ENCODE measurements around the gene SUGT1.
"Not testable (repeated sequence)": the region's sequence is repeated elsewhere in the genome, so short reads cannot be mapped to it uniquely, and the experiment has no call there.

SUGT1 gene

DNA sequence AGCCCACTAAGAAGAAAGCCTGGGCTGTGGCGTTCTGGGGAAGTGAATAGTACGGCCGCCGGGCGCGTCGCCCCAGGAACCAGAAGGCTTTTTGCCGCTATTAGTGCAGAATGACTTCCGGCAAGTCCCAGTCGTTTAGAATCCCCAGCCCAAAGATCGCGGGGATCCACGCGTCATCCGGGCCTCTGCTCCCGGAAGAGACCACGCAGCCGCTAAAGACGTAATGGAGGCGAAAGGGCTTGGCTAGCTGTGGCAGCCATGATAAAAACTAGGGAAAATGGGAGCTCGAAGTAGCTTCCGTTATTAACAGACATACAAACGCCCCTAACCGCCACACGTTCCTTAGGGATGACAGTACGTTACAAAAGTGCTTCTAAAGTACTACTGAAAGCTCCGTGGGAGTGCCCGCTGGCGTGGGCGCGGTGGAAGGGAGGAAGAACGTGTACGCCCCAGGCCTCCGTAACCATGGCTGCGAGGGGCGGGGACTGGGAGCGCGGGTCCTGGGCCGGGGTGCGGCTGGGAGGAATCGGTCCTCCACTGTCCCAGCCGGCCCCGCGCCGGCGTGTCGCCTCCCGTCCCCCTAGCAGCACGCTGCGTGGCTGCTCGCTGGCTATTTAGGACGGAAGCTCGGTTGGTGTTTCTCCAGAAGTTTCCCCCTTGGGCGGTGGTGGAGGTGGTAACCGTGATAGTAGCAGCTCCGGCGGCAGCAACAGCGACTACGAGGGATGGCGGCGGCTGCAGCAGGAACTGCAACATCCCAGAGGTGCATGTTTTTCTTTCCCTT, at the start of gene SUGT1:
Gene SUGT1 (plus strand): TSS at position 641 of the 784 bp plus-strand sequence. CDS start 85 bp downstream, at position 726.
- DNase-seq = peak; percentile 90

DNA sequence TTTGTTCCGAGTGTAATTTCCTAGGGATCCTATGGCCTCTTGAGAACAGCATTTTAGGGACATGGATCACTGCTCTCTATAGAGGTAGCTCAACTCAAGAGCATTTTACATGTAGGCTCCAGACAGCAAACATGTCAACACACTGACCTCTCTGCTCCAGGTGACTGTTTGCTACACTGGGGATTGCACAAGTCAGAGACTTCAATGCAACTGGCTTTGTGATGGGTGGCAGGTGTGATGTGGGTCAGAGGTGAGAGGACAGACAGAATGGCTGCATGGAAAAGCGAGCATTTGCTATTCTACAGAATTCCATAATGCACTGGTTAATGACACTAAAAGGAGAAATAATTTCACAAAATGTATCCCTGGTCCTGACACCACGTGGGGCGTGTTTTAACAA, 49.3 kb upstream of the SUGT1 start:
- not testable (repeated sequence) for DNase-seq

DNA sequence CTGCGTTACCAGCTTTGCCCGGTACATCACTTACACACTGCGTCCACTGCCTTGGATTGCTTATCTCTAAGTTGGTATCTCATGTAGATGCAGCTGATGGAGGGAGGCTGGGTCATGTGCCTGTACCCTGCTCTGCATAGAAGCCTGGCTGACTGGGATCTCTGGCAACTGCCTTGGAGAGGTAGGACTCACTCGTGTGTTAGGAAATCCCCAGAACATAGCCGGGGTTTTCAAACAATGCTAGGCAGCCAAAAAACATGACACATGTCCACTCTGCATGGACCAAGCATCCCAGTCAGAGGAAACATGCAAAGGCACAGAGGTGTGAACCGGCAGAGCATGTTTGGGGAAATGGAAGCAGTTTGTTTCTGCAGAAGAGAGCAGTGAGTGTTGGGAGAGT, 46.5 kb upstream of the SUGT1 start:
- DNase-seq = not testable (repeated sequence)

DNA sequence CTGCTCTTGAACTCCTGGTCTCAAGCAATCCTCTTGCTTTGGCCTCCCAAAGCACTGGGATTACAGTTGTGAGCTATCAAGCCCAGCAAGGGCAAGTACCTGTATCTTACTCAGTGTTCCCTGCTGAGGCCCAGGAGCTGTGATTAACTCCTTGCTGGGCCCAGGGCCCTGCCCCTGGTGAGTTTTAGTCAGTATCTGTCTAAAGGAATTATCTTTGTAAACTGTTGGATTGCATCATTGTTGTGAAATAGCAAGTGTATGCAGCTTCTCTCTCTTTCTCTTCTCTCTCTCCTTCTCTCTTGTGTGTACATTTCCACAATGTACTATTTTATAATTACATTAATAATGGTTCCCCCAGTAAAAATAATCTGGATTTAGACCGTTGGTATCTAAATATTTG, 45.8 kb upstream of the SUGT1 start:
- not testable (repeated sequence) for DNase-seq

DNA sequence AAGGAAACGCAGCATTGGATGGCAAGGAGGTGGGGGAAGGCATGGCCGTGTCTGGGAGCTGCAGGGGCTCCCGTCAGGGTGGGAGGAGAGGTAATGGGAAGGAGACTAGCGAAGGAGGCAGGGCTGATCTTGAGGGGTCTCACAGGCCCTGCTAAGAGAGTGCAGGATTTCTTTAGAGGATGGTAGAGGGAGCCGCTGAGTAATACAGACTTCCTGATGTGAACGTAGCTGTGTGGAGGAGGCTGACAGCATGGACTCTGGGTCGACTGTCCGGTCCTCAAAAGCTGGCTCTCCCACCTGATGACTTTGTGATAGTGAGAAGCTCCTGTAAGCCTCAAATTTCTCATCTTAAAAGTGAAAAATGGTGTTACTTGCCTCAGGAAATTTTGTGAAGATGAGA, 44.5 kb upstream of the SUGT1 start:
- DNase-seq = not testable (repeated sequence)

DNA sequence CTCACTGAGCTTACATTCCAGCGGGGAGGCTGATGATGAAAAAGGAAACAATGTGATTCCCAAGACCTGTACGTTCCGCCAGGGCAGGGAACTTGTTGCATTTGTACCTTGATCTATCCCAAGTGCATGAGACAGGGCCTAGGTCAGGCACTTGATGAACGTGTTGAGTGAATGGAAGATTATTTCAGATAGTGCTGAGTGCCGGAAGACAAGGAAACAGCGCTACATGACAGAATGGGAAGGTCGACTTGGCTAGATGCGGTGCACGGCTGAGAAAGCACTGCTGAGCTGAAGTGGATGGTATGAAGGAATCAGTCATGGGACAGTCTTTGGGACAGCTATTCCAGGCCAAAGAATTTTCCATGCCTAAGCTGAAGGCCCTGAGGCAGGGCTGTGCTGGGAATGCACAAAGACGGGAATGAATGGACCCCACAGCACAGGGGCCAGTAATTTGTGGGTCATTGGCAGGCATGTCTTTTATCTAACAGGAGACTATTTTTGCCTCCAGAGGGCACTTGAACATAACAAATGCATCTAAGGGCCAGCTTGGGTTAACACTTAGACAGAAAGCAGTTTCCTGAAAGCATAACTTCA, 43.5 kb upstream of the SUGT1 start:
- DNase-seq = not testable (repeated sequence)

GRCh38 chr13:52610158-52610557, 42.5 kb upstream of the SUGT1 start:
- not testable (repeated sequence) for DNase-seq

GRCh38 chr13:52615134-52615801, 37.4 kb upstream of the SUGT1 start:
- no peak for DNase-seq

DNA sequence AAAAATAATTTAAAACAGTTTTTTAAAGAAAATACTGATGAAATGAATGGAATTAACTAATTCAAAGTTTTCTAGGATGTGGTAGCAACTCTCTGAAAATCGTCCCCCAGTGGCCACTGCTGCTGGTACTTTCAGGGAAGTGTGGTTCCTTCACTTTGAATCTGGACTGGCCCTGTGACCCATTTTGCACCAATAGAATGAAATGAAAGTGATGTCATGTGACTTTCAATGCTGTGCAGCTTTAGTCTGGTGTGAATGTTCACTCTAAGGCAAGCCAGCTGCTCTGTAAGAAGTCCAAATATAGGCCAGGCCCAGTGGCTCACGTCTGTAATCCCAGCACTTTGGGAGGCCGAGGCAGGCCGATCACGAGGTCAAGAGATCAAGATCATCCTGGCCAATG, 36.8 kb upstream of the SUGT1 start:
- no peak for DNase-seq

DNA sequence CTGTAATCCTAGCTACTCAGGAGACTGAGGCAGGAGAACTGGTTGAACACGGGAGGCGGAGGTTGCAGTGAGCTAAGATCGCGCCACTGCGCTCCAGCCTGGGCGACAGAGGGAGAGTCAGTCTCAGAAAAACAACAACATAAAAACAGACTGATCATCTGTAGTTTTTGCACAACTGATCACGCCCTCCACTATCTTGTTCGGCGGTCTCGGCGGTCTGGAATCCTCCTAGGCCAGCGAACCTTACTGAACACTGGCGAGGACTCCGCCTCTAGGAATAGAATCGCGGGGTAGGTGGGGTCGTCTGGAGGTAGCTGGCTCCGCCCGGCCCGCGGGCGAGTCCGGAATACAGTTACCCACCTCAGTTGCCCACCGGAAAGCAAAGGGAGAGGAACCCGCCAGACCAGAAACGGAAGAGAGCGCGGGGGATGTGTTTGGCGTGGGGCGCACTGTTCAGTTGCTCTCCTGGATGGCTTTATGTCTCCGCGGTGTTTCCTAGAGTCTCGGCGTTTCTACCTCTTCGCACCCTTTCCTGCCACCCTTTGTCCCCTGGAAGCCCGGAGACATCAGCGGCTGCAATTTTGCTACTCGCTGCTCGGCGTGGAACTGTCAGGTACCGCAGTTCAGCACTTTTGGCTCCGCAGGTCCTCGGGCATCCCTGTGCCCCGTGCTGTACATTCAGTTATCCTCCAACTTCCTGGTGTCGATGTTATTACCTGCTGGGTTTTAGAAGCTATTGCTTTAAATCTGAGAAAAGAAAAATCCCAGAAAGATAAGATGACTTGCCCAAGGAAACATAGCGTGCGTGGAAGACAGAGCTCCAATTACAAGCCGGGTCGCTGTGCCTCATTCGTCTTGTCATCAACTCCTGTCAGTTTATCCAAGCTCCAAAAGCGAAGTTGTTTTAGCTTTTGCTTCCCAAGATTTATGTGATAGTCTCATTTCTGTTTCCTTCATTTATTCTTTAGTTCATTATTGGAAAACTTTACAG, 35.3 kb upstream of the SUGT1 start:
- peak; percentile 56 for DNase-seq

- not testable (repeated sequence) for DNase-seq
Measured at GRCh38 chr13:52631083-52631690, 21.4 kb upstream of the SUGT1 start.

DNA sequence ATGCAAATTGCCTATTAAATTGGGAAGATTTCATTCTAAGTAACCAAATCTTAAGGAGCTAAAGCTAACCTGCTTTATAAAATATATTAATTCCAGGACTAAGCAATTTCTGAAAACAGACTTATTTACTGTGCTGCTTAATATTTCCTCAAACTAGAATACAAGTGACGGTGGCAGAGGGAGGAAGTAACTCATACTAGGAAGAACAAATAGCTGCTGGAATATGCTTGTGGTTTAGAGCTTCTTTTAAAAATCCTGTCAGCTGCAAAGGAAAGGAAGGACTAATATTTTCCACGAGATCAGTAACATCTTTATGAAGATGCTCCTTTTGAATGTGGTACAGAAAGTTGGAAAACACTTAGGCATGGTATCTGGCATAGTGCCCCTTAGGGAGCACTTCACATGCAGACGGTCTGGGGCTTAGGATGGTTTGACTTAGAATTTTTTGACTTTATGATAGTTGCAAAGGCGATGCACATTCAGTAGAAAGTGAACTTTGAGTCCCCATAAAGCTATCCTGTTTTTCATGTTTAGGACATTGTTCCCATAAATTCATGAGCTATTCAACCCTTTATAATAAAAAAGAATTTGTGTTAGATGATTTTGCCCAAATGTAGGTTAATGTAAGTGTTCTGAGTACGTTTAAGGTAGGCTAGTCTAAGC, 13.8 kb upstream of the SUGT1 start:
- no peak for DNase-seq

- no peak for DNase-seq
Measured at GRCh38 chr13:52642131-52642530, 10.5 kb upstream of the SUGT1 start, which contains the start of gene HNRNPA1L2. TSS of gene HNRNPA1L2 (plus strand) at chr13:52642431. CDS start at chr13:52642493, 62 bp downstream.

GRCh38 chr13:52644108-52644507, 8.5 kb upstream of the SUGT1 start:
- DNase-seq = no peak

DNA sequence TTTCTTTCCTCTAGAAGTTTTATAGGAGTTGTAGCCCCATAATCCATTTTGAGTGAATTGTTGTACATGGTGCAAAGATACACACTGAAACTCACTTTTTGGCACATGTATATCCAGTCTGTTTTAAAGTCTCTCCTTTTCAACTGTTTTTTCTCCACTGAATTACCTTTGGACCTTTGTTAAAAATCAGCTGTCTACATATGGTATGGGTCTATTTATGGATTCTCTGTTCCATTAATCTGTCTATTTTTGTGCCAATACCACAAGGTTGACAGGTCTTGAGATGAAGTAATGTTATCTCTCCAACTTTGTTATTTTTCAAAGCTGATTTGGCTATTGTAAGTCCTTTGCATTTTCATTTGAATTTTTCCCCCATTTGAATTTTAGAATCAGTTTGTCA, 5.7 kb upstream of the SUGT1 start:
- no peak for DNase-seq

DNA sequence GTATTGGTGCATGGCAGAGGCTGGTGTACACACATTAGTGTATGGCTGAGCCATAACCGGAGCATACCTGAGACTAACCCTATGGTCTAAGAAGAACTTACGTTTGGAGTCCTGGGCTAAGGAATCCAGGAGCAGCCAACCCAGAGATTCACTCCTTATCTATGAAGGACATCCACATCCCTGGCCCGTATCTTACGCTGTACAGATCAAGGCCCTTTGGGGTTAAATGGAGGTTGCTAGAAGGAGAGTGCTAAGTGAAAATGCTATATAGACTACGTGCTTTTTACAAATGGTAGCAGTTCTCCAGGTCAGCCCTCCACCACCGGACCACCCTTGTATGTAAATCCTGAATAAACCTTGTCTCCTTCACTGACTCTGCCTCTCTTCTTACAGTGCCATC, 1.9 kb upstream of the SUGT1 start:
- DNase-seq = no peak

GRCh38 chr13:52651897-52652195, 790 bp upstream of the SUGT1 start:
- no peak for DNase-seq

DNA sequence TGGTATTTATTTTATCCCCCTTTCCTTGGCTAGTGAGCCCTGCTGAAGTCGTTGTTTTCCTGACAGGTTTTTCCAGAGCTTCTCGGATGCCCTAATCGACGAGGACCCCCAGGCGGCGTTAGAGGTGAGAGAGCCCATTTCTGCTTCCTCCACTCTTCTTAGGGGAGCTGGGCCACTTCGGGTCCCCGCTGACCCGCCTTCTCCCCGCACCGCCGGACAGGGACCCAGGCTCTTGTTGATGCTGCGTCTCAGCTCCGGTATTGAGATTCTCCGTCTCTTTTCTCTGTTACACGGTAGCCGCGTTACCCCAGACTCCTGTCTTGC, 306 bp downstream of the SUGT1 start:
- no peak for DNase-seq

GRCh38 chr13:52659340-52659739, 6.7 kb downstream of the SUGT1 start:
- no peak for DNase-seq

GRCh38 chr13:52664272-52664671, 11.6 kb downstream of the SUGT1 start:
- DNase-seq = no peak

GRCh38 chr13:52665325-52665724, 12.7 kb downstream of the SUGT1 start:
- DNase-seq = no peak

DNA sequence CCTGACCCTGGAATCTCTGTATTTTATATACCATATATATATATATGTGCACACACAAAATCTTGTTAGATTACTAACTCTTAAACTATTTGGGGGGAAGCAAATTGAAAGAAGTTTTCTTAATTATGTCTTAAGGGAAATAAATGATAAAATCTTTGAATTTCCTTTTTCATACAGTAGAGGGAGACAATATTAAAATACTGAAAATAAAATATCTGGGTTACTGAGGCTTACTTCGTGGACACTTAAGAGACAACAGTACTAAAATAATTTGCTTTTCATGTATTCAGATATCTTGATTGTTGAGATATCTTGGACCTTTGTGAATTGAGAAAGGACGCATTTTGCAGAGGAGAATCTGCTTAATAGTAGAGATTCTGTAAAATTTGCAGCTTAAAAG, 17.0 kb downstream of the SUGT1 start:
- no peak for DNase-seq

Data from NCI-H774 (cell line).